ENCODE measurements around the gene BTF3L4.
"Not testable (repeated sequence)": the region's sequence is repeated elsewhere in the genome, so short reads cannot be mapped to it uniquely, and the experiment has no call there.

The BTF3L4 gene

DNA sequence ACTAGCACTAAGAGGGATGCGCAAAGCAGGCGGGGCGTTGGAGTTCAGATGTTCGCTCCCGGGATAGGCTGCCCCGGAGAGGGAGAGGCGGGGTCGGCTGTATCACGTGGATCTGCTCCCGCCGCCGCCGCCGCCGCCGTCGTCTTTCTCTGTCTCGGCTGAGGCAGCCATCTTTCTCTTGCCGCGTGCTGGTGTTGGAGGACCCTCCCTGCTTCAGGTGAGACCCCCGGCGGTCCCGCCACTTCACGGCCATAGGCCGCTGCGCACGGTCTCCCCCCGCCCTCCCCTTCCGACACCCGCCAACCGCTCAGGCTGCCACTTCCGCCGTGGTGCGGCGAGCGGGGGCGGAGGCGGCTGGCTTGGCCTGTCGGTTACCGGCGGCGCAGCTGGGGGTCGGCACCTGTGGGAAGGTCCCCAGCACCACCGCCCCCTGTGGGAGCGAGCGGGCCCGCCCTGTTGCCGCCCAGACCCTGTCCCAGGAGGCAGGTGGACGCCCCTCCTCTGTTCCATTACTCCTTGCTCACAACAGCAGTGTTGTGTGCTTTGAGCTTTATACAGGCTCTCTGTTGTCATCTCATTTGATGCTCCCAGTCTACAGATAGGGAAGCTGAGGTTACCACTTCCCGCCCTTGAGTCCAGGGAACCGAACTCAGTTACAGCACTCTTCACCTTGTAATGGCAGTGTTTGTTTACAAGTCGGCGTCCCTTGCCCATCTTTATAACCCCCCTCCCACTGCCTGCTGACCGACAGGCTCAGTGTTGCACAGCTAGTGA lies at the start of gene BTF3L4:
TSS of gene BTF3L4 (plus strand) at position 133 of the 774 bp plus-strand sequence. CDS start 3,553 bp downstream, outside the sequence.
- DNase-seq: peak; percentile 97

DNA sequence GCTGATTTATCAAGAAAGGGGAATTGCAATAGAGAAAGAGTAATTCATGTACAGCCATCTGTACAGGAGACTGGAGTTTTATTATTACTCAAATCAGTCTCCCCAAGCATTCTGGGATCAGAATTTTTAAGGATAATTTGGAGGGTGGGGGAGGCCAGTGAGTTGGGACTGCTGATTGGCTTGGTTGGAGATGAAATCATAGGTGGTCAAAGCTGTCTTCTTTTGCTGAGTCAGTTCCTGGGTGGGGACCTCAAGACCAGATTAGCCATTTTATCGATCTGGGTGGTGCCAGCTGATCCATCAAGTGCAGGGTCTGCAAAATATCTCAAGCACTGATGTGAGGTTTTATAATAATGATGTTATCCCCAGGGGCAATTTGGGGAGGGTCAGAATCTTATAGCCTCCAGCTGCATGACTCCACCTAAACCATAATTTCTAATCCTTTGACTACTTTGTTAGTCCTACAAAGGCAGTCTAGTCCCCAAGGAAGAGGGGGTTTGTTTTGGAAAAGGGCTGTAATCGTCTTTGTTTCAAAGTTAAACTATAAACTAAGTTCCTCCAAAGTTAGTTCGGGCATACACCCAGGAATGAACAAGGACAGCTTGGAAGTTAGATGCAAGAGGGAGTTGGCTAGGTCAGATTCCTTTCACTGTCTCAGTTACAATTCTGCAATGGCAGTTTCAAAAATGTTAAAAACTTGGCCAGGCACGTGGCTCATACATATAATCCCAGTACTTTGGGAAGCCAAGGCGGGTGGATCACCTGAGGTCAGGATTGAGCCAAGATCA lies 48.7 kb upstream of the BTF3L4 start:
- DNase-seq: no peak

DNA sequence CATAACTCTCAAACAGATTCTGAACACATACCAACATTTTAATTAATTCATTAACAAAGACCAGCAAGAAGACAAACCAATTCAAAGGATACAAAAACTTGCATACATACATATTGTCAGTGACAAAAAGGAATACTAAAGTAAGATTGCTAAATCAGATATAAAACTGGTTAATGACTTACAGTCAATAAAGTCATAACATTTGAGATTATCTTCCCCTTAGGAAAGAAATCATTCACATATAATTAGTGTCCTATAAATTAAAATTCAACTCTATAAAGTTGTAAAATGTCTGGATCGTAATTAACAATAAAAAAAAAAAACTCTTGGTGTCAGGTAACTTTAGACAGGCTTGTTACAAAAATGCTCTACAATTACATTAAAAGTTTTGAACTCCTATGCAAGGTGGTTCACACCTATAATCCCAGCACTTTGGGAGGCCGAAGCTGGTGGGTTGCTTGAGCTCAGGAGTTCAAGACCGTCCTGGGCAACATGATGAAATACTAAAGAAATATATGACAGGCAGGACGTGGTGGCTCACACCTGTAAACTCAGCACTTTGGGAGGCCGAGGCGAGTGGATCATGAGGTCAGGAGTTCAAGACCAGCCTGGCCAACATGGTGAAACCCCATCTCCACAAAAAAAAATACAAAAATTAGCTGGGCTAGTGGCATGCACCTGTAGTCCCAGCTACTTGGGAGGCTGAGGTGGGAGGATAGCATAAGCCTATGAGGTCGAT lies 47.9 kb upstream of the BTF3L4 start:
- DNase-seq: no peak

DNA sequence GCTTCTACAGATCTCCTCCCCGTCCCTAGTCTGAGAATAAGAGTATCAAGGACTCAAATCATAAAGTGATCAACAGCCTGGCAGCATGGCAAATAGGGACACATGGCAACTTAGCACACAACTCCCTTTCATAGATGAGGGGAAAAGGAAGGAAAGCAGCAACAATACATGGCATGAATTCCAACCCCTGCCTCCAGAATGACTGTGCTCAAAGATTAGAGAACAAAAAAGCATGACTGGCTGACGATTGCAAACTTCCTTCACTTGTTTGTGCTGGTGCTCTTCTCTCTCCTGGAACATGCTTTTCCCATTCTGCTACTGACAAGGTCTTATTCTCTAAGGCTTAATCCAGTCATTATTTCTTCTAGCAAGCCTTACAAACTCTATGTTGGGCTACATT lies 34.0 kb upstream of the BTF3L4 start:
- DNase-seq: no peak

DNA sequence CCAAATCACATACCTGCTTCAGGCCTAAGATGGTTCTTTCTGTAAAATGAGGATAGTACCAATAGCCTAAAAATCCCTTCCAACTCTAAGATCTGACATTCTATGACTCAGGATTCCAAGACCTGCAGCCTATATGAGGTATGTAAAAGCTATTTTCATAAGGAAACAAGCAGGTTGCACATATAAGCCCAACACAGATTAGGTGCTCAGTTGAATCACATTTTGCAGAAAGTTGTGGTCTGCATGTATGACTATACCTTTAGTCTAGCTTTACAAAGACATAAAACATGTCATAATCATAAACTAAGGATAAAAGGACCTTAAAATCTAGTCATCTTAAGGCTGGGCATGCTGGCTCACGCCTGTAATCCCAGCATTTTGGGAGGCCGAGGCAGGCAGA lies 29.8 kb upstream of the BTF3L4 start:
- DNase-seq: no peak

DNA sequence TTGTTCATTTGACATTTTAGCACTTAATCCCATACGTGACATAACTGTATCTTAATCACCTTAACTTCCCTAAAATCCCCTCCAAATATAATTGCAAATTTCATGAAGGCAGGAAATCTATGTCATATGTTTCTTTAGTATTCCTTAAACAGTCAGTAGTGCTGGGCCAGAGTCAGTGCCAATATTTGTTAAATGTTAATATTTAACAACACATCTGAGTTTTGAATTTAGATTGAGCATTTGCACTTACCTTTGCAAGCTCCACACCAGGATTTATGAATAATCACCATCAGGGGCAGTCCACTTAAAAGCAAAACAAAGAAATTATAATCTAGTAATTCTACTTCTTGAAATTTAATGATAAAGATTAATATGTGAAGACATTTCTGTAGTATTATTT lies 27.8 kb upstream of the BTF3L4 start:
- no peak for DNase-seq

DNA sequence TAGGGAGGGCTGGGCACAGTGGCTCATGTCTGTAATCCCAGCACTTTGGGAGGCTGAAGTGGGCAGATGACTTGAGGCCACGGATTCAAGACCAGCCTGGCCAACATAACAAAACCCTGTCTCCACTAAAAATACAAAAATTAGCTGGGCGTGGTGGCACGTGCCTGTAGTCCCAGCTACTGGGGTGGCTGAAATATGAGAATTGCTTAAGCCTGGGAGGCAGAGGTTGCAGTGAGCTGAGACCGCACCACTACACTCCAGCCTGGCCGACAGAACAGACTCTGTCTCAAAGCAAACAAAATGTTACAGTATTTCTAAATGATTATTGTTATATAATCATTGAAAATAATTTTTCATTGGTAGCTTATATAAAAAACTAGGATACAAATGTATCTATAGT lies 27.3 kb upstream of the BTF3L4 start:
- DNase-seq: not testable (repeated sequence)

DNA sequence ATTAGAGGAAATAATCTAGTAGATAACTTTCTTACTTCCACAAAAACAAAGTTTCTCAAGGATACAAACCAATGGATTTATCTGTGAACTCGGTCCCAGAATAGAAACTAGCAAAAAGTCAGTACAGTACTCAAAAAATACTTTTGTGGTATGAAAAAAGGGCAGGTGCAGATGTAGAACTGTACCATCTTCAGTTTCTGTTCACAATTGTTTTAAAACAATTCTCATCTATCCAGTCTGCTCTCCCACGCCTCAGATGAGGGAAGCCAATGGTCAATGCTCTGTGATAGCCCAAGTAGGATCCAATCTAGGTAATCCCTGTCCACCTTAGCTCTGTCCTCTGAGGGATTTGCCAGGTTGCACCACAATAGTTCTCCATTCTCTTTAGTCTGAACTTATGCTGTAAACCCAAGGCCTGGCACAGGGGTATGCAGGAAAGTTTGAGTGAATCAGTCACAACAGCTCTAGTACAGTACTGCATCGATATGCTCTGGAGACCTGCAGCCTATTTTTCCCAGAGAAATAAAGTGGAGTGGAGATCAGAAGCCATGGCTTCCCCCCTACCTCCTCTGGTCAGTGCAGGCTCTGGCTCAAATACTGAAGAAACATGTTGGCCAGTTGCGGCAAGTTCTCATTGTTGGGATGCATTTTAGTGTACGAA lies 23.8 kb upstream of the BTF3L4 start:
- DNase-seq: no peak

DNA sequence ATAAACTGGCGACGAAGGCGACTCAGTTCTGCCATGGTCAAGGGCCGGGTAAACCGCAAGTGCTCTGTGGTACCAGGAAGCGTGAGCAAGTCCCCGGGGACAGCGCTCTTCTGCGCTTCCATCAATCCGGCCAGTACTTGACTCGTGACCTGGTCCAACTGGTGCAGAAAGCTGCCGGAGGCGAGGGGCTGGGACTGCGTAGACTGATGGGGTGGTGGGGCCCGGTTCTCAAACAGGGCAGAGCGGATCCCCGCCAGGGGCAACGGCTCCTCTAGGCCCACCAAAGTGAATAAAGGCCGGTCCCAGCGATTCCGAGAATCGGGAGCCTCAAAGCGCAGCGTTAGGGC lies 23.3 kb upstream of the BTF3L4 start:
- DNase-seq: peak; percentile 32

DNA sequence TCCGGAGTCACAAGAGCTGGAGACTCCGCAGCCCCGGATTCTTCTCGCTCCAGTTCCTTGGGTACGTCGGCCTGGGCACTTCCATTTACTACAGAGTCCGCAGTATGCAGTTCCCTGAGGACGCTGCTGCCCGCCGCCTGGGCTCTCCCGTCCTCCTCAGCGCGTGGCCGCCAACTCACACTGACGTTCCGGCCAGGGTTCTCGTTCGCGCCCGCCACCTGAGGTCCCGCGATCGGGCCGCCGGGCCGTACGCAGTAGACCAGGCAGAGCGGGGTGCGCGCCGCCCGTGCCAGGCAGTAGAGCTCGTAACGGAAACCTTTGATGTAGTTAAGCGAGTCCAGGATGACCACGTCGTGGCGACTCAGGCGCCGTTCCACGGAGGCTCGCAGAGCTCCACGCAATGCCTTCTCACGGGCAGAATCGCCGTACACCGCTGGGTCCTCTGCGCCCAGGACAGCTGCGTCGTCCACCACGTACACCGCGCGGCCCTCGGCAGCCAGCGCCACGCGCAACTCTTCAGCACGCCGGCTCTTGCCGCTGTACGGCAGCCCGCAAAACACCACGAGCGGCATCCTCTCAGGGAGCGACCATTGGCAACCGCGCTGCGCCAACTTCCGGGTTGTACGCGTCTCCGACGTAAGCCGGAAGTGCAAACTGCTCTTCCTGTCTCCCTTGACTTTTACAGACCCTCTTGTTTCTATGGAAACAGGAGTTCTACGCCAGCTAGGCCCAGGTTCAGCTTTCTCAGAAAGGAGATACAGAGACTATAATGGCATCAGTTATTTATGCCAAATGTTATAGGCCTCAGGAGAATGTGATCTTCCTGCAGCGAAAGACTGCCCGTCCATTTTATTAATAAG lies 22.7 kb upstream of the BTF3L4 start, which contains the start of gene KTI12:
TSS of gene KTI12 (minus strand) at position 621 of the 860 bp plus-strand sequence. CDS start at position 572, 49 bp downstream.
- DNase-seq: peak; percentile 93

DNA sequence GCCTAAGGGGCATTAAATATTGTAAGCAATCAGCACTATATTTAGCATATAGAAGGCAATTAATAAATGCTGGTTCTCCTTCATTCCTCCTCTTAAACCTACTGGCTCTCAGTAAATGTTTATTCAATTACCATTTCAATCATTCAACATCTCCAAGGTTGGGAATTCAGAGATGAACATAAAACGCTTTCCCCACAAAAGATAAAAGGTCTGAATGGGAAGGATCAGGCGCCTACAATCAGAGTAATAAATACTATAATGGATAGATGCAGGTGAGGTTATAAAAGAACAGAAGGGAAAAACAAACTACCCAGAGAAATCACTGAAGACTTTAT lies 22.1 kb upstream of the BTF3L4 start:
- DNase-seq: no peak

DNA sequence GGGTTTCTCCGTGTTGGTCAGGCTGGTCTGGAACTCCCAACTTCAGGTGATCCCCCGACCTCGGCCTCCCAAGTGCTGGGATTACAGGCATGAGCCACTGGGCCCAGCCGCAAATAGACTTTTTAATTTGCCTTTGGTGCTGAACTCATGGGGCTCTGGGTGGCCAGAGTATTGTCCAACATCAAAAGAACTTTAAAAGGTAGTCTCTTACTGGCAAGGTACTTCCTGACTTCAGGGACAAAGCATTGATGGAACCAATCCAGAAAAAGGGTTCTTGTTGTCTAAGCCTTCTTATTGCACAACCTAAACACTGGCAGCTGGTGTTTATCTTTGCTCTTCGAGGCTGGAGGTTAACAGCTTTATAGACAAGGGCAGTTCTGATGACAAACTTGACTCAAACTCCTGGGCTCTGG lies 18.7 kb upstream of the BTF3L4 start:
- DNase-seq: no peak

DNA sequence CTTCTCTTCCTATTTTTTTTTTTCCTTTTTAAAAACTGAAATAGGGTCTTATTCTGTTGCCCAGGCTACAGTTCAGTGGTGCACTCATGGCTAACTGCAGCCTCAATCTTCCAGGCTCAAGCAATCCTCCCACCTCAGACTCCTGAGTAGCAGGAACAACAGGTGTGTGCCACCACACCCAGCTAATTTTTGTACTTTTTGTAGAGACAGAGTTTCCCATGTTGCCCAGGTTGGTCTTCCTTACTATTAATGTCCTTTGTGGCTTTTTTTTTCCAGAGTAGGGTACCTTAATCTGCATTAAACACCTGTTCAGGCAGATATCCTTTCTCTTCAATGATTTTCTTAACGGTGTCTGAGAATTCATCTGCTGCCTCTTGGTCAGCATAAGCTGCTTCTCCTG lies 18.2 kb upstream of the BTF3L4 start:
- DNase-seq: no peak

DNA sequence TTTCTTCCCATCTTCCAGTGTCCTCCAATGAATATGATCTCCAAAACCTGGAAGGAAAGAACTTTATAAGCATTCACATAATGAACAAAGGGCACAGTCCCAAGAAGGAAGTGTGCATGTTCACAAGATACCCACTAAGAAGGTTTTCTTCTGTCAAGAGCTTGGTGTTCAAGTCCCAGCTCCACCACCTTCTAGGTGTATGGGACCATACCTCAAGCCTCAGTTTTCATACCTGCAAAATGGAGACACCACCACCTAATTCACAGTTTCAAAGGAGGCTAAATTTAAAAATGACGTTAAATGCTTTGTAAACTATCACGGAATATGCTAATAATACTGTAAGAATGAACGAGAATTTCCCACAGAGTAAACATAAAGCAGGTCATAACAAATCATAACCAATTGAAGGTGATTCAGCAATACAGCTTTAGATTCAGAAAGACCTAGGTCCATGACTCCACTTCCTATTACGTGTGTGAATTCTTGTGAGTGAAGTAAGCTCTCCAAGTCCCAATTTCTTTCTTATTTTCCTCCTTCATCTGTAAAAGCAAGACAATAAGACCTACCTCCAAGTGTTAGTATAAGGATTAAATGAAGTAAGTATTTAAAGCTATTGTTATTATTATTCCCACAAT lies 14.4 kb upstream of the BTF3L4 start:
- DNase-seq: no peak

DNA sequence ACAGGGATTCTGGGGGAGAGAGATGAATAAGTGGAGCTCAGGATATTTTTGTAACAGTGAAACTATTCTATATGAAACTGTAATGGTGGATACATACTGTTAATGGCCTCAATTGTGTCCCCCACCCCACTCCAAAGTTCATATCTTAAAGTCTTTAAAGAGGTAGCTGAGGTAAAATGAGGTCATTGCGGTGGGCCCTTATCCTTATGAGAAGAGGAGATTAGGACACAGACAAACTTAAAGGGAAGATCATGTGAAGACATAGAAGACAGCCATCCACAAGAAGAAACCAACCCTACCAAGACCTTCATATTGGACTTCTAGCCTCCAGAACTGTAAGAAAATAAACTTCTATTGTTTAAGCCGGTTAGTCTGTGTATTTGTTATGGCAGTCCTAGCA lies 10.9 kb upstream of the BTF3L4 start:
- DNase-seq: no peak

DNA sequence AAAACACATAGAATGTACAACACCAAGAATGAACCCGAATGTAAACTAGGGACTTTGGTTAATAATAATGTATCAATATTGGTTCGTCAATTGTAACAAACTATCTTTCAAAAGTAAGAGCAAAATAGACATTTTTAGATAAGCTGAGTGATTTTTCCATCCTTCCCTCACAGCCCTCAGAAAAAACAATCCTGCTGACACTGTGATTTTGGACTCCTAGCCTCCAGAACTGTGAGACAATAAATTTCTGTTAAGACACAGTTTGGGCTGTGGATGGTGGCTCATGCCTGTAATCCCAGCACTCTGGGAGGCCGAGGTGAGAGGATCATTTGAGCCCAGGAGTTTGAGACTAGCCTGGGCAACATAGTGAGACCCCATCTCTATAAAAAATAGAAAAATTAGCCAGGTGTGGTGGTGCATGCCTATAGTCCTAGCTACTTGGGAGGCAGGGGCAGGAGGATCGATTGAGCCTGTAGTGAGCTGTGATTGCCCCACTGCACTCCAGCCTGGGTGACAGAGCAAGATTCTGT lies 10.4 kb upstream of the BTF3L4 start:
- not testable (repeated sequence) for DNase-seq

DNA sequence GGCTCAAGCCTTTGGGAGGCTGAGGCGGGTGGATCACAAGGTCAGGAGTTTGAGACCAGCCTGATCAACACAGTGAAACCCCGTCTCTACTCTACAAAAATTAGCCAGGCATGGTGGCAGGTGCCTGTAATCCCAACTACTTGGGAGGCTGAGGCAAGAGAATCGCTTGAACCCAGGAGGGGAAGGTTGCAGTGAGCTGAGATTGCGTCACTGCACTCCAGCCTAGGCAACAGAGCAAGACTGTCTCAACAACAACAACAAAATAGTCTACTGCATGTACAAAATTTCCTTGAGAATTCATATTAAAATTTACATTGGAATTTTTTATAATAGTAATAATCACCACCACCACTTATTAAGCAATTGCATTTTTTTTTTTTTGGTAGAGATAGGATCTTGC lies 6.8 kb upstream of the BTF3L4 start:
- not testable (repeated sequence) for DNase-seq

DNA sequence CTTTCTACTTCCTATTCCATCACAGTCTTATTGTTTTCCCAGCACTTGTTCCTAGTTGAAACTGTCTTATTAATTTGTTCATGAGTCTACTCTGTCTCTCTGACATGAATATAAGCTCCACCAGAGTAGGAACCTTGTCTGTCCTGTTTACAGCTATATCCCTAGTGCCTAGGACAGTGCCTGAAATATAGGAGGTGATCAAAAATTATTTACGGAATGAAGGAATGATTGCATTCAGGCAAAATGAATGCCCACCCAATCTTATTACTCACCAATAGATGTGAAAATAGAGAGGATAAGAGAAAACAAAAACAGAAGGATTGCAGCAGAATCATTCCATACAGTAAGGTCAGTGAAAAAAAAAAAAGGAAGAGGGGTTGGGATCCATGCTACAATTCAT lies 2.2 kb upstream of the BTF3L4 start:
- DNase-seq: no peak

DNA sequence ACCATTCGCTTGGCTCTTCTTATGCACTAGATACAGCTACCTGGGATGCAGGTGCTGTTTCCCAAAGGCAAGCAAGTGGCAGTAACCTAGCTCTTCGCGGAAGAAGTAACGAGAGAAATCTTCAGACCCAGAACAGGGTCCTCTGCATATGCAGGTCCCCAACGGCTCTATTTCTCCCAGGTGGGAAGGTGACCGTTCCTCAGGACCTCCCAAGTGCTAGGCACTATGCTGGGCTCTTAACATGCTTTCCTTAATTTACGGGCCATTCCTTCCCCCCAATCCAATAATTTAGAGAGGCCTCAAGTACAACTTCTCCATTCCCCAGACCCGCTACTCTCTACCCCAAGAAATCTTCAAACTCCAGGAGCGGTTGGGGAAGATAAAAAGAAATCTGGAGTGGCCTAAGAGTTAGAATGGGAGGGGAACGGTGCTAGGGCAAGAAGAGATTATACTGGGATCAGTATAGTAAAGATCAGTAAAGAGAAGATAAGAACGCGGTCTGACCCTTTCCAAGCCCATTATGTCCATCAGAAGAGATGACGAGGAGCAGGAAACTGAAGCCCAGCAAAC lies 1.5 kb upstream of the BTF3L4 start:
- DNase-seq: no peak

DNA sequence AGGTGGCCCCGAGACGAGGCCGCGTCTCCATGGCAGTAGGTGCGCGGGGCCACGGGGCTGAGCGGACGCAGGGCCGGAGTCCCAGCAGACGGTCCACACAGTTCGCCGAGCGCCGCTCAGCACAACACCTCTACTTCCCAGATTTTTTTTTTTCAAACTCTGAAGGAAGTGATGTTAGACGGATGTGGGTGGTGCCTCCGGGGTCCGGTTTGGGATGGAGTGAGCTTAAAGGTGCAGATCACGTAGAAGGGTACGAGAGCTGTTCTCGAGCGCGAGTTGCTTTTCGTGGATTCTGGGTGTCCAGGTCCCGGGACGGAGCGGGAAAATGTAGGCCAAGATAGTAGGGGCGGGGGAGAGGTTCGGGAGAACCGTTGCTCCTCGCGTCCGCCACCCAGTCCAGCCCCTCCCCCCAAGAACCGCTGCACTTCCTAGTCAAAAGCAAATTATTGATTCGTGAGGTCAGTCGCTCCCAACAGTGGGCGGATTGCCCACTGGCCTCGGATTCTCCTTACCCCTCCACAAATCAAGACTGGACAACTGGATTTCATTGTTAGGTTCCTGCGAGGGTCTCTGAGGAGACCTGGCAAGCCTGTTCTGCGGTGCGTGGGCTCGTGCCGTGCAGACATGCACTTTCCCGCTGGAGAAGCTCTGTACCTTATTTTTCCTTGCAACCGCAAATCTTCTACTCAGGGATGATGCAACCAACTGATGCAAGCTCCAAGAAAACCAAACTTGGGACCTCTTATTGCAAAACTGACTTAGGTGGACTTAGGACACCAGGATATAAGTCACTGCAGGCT lies 829 bp upstream of the BTF3L4 start, which contains the start of gene TXNDC12:
TSS of gene TXNDC12 (minus strand) at position 126 of the 800 bp plus-strand sequence. CDS start at position 31, 95 bp downstream.
- DNase-seq: peak; percentile 90

Data from right hindlimb (tissue), 1 donor.